ENCODE measurements around the gene CLEC3A. TPM values are rescaled to one million over a fixed set of nuclear protein-coding genes. Genes with fewer than 3 reads are reported as not detected.
"Not testable (repeated sequence)": the region's sequence is repeated elsewhere in the genome, so short reads cannot be mapped to it uniquely, and the experiment has no call there.

CLEC3A gene
- total RNA-seq, 1 experiment from 2014 or later, result not detected

DNA sequence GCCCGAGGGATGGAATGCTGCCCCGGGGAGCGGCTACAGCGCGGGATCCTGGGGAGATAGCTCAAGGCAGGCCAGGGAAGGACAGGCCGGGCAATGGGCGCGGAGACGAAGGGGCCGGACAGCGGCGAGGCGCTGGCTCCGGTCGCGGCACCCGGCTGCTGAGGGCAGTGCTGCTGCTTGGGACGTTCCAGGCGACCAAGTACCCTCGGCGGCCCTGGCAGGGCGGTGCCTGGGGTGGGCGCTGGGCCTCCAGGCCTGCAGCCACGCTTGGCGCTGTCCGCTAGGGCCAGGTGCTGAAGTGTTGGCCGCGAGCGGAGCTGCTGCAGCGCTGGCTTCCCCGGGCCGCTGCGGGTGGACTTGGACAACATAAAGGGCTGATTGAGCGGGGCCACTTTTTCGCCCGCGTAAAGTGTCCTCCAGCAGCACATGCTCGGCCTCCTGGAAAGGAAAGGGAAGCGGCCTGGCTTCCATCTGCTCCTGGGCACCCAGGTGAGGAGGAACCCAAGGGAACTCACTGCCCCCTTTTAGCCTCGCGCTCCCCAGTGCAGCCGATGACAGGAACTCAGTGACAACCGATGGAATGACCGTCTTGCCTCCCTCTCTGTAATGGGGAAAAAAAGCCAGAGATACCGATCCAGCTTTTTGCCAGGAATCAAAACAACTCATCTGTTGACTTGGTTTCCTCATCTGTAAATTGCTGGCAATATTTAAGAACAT is 23.7 kb downstream of the CLEC3A start:
- Mint-ChIP-seq H3K36me3 (ENCODE audit: insufficient read depth, unreplicated experiment) (no peaks in the 10 kb centered on the region), H3K4me1 (ENCODE audit: low read depth, unreplicated experiment) (no peaks in the 10 kb centered on the region), H3K4me3 (ENCODE audit: low read depth, unreplicated experiment) (no peak overlapping the region), H3K27me3 (ENCODE audit: unreplicated experiment) (peaks cover 13% of the 10 kb centered on the region), H3K9me3 (ENCODE audit: low read depth, unreplicated experiment) (peaks cover 2% of the 10 kb centered on the region), H3K27ac (ENCODE audit: unreplicated experiment) (no peak overlapping the region)
- CTCF ChIA-PET, result no interaction called here
- intact Hi-C loops (cut with micrococcal nuclease; ENCODE audit: unreplicated experiment), result no loop called here
- BruUV-seq (replicated peaks), result no TSS peak
- TF ChIP-seq, protein P1, sequence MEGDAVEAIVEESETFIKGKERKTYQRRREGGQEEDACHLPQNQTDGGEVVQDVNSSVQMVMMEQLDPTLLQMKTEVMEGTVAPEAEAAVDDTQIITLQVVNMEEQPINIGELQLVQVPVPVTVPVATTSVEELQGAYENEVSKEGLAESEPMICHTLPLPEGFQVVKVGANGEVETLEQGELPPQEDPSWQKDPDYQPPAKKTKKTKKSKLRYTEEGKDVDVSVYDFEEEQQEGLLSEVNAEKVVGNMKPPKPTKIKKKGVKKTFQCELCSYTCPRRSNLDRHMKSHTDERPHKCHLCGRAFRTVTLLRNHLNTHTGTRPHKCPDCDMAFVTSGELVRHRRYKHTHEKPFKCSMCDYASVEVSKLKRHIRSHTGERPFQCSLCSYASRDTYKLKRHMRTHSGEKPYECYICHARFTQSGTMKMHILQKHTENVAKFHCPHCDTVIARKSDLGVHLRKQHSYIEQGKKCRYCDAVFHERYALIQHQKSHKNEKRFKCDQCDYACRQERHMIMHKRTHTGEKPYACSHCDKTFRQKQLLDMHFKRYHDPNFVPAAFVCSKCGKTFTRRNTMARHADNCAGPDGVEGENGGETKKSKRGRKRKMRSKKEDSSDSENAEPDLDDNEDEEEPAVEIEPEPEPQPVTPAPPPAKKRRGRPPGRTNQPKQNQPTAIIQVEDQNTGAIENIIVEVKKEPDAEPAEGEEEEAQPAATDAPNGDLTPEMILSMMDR (IDR thresholded peaks at IDR 0.05; ENCODE audit: unreplicated experiment), result no peak
- DNase-seq, result no peak

DNA sequence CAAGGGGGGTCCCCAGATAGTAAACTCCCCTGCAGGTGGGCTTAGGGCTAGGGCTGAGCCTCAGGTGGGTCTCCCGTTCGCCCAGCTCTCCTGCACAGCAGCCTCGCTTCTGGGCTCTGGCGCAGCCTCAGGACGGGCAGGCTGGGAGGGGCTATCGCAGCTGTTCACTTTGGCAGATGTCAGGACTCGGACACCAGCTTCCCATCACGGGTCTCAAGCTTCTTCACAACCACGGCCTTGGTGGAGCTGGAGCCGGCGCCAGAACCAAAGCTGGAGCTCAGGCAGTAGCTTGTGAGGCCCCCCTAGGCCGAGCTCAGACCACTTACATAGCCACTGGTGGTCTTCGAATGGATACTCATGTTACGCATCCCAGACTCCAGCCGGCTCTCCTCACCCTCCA is 26.0 kb downstream of the CLEC3A start:
- CTCF ChIA-PET, result interaction anchor here (0.6 kb wide), 1 partner anchor 106 kb away, joined by 3 read pairs; no protein-coding TSS in a partner anchor
- no TSS peak for BruUV-seq (replicated peaks)
- Mint-ChIP-seq H3K27me3 (ENCODE audit: unreplicated experiment) (peaks cover 35% of the 10 kb centered on the region), H3K4me3 (ENCODE audit: low read depth, unreplicated experiment) (no peak overlapping the region), H3K4me1 (ENCODE audit: low read depth, unreplicated experiment) (no peaks in the 10 kb centered on the region), H3K9me3 (ENCODE audit: low read depth, unreplicated experiment) (peaks cover 2% of the 10 kb centered on the region), H3K36me3 (ENCODE audit: insufficient read depth, unreplicated experiment) (no peaks in the 10 kb centered on the region), H3K27ac (ENCODE audit: unreplicated experiment) (no peak overlapping the region)
- intact Hi-C loops (cut with micrococcal nuclease; ENCODE audit: unreplicated experiment), result no loop called here
- no peak for DNase-seq
- TF ChIP-seq, protein P1 (IDR thresholded peaks at IDR 0.05; ENCODE audit: unreplicated experiment), result no peak

DNA sequence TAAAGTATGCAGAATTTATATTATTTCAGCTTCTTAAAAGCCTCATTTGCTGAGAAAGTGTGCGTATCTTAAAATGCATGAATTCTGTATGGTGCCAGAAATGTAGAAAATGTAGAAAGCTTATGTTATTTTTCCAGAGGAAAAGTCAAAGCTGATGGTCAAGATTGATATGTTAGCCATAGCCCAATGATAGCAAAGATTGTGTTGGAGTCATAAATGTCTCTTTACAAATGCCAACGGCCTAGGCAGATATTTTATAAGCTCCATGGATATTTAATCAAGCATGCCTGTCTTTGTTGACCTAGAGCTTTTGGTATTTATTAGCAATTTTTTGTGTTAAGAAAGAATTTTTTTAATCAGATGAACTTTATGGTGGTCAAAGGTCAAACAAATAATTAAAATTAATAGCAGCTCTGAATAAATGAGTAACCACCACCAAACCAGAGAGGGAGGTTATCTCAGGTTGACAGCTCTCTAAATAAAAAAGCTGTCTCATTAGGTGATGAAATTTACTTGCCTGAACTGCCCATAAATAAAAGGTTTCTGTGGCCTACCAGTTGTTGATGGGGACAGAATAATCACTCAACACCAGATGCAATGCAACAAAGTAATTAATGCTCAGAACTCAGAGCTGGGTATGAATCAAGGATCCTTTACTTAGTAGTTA is 28.5 kb downstream of the CLEC3A start:
- H3K27ac Mint-ChIP-seq (ENCODE audit: unreplicated experiment), result no peak overlapping the region
- H3K36me3 Mint-ChIP-seq (ENCODE audit: insufficient read depth, unreplicated experiment), result no peaks in the 10 kb centered on the region
- CTCF ChIA-PET, result no interaction called here
- peaks cover 43% of the 10 kb centered on the region for H3K27me3 Mint-ChIP-seq (ENCODE audit: unreplicated experiment)
- DNase-seq, result no peak
- H3K4me3 Mint-ChIP-seq (ENCODE audit: low read depth, unreplicated experiment), result no peak overlapping the region
- BruUV-seq (replicated peaks), result no TSS peak
- H3K4me1 Mint-ChIP-seq (ENCODE audit: low read depth, unreplicated experiment), result no peaks in the 10 kb centered on the region
- intact Hi-C loops (cut with micrococcal nuclease; ENCODE audit: unreplicated experiment), result no loop called here
- H3K9me3 Mint-ChIP-seq (ENCODE audit: low read depth, unreplicated experiment), result peaks cover 2% of the 10 kb centered on the region
- TF ChIP-seq, protein P1 (IDR thresholded peaks at IDR 0.05; ENCODE audit: unreplicated experiment), result no peak

DNA sequence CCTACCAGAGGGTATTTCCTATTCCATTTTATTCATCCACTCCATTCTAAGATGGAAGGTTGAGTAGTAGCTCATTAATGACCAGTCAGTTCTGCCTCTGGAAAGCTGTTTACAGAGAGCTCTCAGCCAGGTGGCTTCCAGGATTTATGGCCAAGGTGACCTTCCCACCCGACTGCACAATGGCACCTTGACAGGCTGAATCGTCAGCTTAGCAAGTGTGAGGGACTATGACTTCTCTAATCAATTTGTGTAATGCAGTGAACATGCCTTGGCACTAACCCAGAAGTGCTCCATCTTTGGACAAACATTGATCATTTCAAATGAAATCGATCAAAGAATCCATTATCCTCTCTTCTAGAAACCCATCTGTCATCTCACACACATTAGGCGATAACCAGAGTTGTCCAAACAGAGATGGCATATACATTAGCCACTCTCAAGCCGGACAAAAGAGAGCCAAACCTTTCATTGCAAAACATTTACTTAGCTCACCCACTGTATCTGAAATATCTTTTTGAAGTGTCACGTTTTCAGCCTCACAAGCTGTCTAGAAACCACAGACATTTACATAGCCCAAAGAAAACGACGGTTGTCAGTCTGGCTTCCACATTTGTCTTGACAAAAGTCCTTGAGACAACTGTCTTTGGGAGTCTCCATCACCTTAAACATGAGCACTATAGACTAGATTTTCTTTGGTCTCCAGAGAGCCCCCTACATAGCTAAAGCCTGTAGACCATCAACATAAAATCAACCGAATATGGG is 35.6 kb downstream of the CLEC3A start:
- CTCF ChIA-PET, result no interaction called here
- no peak overlapping the region for H3K4me3 Mint-ChIP-seq (ENCODE audit: low read depth, unreplicated experiment)
- DNase-seq, result no peak
- TF ChIP-seq, protein P1 (IDR thresholded peaks at IDR 0.05; ENCODE audit: unreplicated experiment), result no peak
- no peak overlapping the region for H3K27ac Mint-ChIP-seq (ENCODE audit: unreplicated experiment)
- no peaks in the 10 kb centered on the region for H3K4me1 Mint-ChIP-seq (ENCODE audit: low read depth, unreplicated experiment)
- BruUV-seq (replicated peaks), result no TSS peak
- H3K9me3 Mint-ChIP-seq (ENCODE audit: low read depth, unreplicated experiment), result peaks cover 3% of the 10 kb centered on the region
- H3K27me3 Mint-ChIP-seq (ENCODE audit: unreplicated experiment), result peaks cover 46% of the 10 kb centered on the region
- intact Hi-C loops (cut with micrococcal nuclease; ENCODE audit: unreplicated experiment), result no loop called here
- no peaks in the 10 kb centered on the region for H3K36me3 Mint-ChIP-seq (ENCODE audit: insufficient read depth, unreplicated experiment)

DNA sequence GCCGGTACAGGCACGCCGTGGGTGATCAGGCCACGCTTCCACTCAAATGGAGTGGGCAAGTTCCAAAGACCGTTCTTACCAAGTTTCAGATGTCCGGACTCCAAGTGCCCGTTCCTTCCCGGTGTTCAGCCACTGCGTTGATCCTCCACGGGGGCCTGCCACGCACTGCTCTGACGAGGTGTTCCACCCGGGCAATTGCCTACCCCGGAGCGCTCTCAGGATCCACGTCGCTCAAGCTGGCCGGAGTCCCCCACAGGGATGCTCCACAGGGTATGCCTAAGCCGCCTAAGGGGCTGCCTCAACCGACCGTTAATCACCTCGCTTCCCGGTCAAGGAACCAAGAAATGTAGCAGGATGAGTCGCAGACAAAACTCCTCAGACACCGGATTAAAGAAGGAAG is 37.5 kb downstream of the CLEC3A start:
- intact Hi-C loops (cut with micrococcal nuclease; ENCODE audit: unreplicated experiment); H3K4me1 Mint-ChIP-seq (ENCODE audit: low read depth, unreplicated experiment); DNase-seq; H3K27ac Mint-ChIP-seq (ENCODE audit: unreplicated experiment); BruUV-seq (replicated peaks); H3K4me3 Mint-ChIP-seq (ENCODE audit: low read depth, unreplicated experiment); H3K36me3 Mint-ChIP-seq (ENCODE audit: insufficient read depth, unreplicated experiment); H3K9me3 Mint-ChIP-seq (ENCODE audit: low read depth, unreplicated experiment): not testable (repeated sequence)
- CTCF ChIA-PET, result interaction anchor here (0.9 kb wide), 1 partner anchor 40 kb away, joined by 3 read pairs; the partner anchor contains the start of gene WWOX
- H3K27me3 Mint-ChIP-seq (ENCODE audit: unreplicated experiment), result peaks cover 58% of the 10 kb centered on the region

All from Calu3 (cell line).